Cardiac muscle cell (in vitro differentiated cells and primary cell): Measurements from ENCODE around the gene ZNF8. TPM values are rescaled to one million over a fixed set of nuclear protein-coding genes. Genes with fewer than 3 reads are reported as not detected.

Experiments
- DNase-seq, 2 donors: peaks; one replicate each; pipeline versions ENCODE4 v3.0.0 to v3.0.0-alpha.2; 2010 to 2017; ENCODE audit warnings: low read depth in 1 of 2, low spot score in 1 of 2
- H3K27ac ChIP-seq: fragments of 200-600 bp; sonication (generic); 2 replicates; pipeline ENCODE4 v1.5.1; 2016
- H3K27me3 ChIP-seq: fragments of 200-600 bp; sonication (generic); 2 replicates; pipeline ENCODE4 v1.6.0; 2016; ENCODE audit warnings: control low read depth
- H3K36me3 ChIP-seq: fragments of 200-600 bp; sonication (generic); 2 replicates; pipeline ENCODE4 v1.5.1; 2016; ENCODE audit warnings: control low read depth
- H3K4me1 ChIP-seq: fragments of 200-600 bp; sonication (generic); 2 replicates; pipeline ENCODE4 v1.8.1; 2017; ENCODE audit warnings: low read depth, mild to moderate bottlenecking, mixed run types
- H3K4me3 ChIP-seq: fragments of 200-600 bp; sonication (generic); 2 replicates; pipeline ENCODE4 v1.5.1; 2016; ENCODE audit warnings: mild to moderate bottlenecking
- H3K9me3 ChIP-seq: fragments of 200-600 bp; sonication (generic); 2 replicates; pipeline ENCODE4 v1.5.1; 2017; ENCODE audit warnings: low read depth, mild to moderate bottlenecking, control low read depth
- CTCF ChIP-seq: IDR thresholded peaks from 2 replicates; pipeline ENCODE4 v1.5.1; 2012; ENCODE audit warnings: low read depth, mild to moderate bottlenecking, low read length
- polyA plus RNA-seq: library from polyadenylated mRNA; unstranded; fragments of >200 nt; fragmentation: Nextera tagmentation; extraction: Ambion mirVana; gene quantifications from 2 replicates; pipeline ENCODE4 v1.2.1, GENCODE V29; 2016
- total RNA-seq: library from RNA; depleted of rRNA; stranded (reverse); fragments of >200 nt; gene quantifications from 2 replicates; pipeline ENCODE4 v1.2.3, GENCODE V29; 2016

Gene ZNF8
- total and polyA plus RNA-seq, 2 experiments from 2014 or later: 2.2 to 14.7 TPM

GRCh38 chr19:58318297-58318696, 39.5 kb downstream of the ZNF8 start:
- TF ChIP-seq CTCF: no peak
- Histone ChIP-seq H3K4me3 (no peak overlapping the region), H3K9me3 (no peaks in the 10 kb centered on the region), H3K4me1 (no peaks in the 10 kb centered on the region), H3K27me3 (no peaks in the 10 kb centered on the region), H3K27ac (no peak overlapping the region), H3K36me3 (peaks cover 8% of the 10 kb centered on the region)
- DNase-seq: no peak

- Histone ChIP-seq H3K4me1 (no peaks in the 10 kb centered on the region), H3K4me3 (no peak overlapping the region), H3K9me3 (no peaks in the 10 kb centered on the region), H3K27me3 (no peaks in the 10 kb centered on the region), H3K27ac (no peak overlapping the region), H3K36me3 (no peaks in the 10 kb centered on the region)
- DNase-seq: no peak
- no peak for TF ChIP-seq CTCF
Observed at GRCh38 chr19:58319241-58319640, 40.5 kb downstream of the ZNF8 start.

- DNase-seq: no peak
- H3K27ac ChIP-seq: no peak overlapping the region
- no peaks in the 10 kb centered on the region for H3K36me3 ChIP-seq
- H3K9me3 ChIP-seq: no peaks in the 10 kb centered on the region
- peak overlapping the region; percentile 61 for H3K4me3 ChIP-seq
- H3K4me1 ChIP-seq: no peaks in the 10 kb centered on the region
- TF ChIP-seq CTCF: no peak
- no peaks in the 10 kb centered on the region for H3K27me3 ChIP-seq
Observed at GRCh38 chr19:58325311-58326022, 46.7 kb downstream of the ZNF8 start.

- no peaks in the 10 kb centered on the region for H3K4me1 ChIP-seq
- H3K27me3 ChIP-seq: no peaks in the 10 kb centered on the region
- no peak overlapping the region for H3K27ac ChIP-seq
- DNase-seq: no peak
- H3K4me3 ChIP-seq: peak overlapping the region; percentile 61
- no peaks in the 10 kb centered on the region for H3K9me3 ChIP-seq
- no peak for TF ChIP-seq CTCF
- no peaks in the 10 kb centered on the region for H3K36me3 ChIP-seq
Observed at GRCh38 chr19:58326501-58326913, 47.8 kb downstream of the ZNF8 start.

GRCh38 chr19:58326914-58327726, 48.4 kb downstream of the ZNF8 start, which contains the start of gene ZSCAN22:
TSS of gene ZSCAN22 (plus strand) at chr19:58326994. CDS start at chr19:58334803, 7,809 bp downstream.
- no peaks in the 10 kb centered on the region for H3K36me3 ChIP-seq
- TF ChIP-seq CTCF: no peak
- no peaks in the 10 kb centered on the region for H3K27me3 ChIP-seq
- H3K4me1 ChIP-seq: no peaks in the 10 kb centered on the region
- no peaks in the 10 kb centered on the region for H3K9me3 ChIP-seq
- H3K27ac ChIP-seq: peak within 1 kb of the TSS; percentile 25
- peak within 1 kb of the TSS; percentile 61 for H3K4me3 ChIP-seq
- DNase-seq: peak; percentile 97
